IMR-90 (cell line): Measurements from ENCODE around the gene MED26. TPM values are rescaled to one million over a fixed set of nuclear protein-coding genes. Genes with fewer than 3 reads are reported as not detected.

ENCODE experiments used
- ATAC-seq: fragments of 200-7000 bp; cut with Tn5 transposase; 2 replicates; pipeline ENCODE4 v1.9.1; 2020; ENCODE audit warnings: low read depth, mild to moderate bottlenecking, moderate library complexity
- BruUV-seq: library from RNA; stranded (reverse); fragments of 400-500 nt; replicated peaks from 2 replicates; lab custom pipeline; 2021; lab: Mats Ljungman, UMichigan
- CTCF ChIA-PET: fragments of 300-600 bp; formaldehyde crosslinking; extraction: SDS; loops from one replicate; lab custom pipeline; 2021; ENCODE audit warnings: antibody characterized with exemption; lab: Yijun Ruan, JAX
- POLR2A ChIA-PET: fragments of 300-600 bp; sonication (Branson Sonifier 250); formaldehyde crosslinking; loops from one replicate; lab custom pipeline; 2022; ENCODE audit warnings: antibody characterized with exemption; ENCODE audit not compliant: unreplicated experiment; lab: Charles Lee
- DNase-seq: peaks from one replicate; pipeline ENCODE4 v3.0.0; 2013
- H2AFZ ChIP-seq: replicated peaks from 2 replicates; pipeline ENCODE3; 2013; ENCODE audit warnings: low read length, mild to moderate bottlenecking; ENCODE audit not compliant: poor library complexity
- H2AK5ac ChIP-seq: 2 replicates; pipeline ENCODE4 v1.6.1; 2013; ENCODE audit warnings: low read depth, low read length, inconsistent platforms
- H2AK9ac ChIP-seq: replicated peaks from 2 replicates; pipeline ENCODE3; 2013; ENCODE audit warnings: mild to moderate bottlenecking, low read depth, low read length, moderate library complexity; ENCODE audit not compliant: poor library complexity
- H2BK120ac ChIP-seq: 2 replicates; pipeline ENCODE4 v1.6.1; 2013; ENCODE audit warnings: low read depth, low read length, inconsistent platforms
- H2BK15ac ChIP-seq: 3 replicates; pipeline ENCODE4 v1.6.1; 2013; ENCODE audit warnings: low read depth, low read length, inconsistent platforms
- H2BK20ac ChIP-seq: 2 replicates; pipeline ENCODE4 v1.6.1; 2013; ENCODE audit warnings: low read depth, mild to moderate bottlenecking, inconsistent platforms, low read length, moderate library complexity
- H2BK5ac ChIP-seq: 2 replicates; pipeline ENCODE4 v1.6.1; 2013; ENCODE audit warnings: mild to moderate bottlenecking, low read depth, low read length, inconsistent platforms; ENCODE audit not compliant: poor library complexity, severe bottlenecking
- H3K14ac ChIP-seq: replicated peaks from 2 replicates; pipeline ENCODE4 v1.6.1; 2013; ENCODE audit warnings: low read depth, low read length, inconsistent platforms
- H3K18ac ChIP-seq: 2 replicates; pipeline ENCODE4 v1.6.1; 2013; ENCODE audit warnings: low read depth, low read length, control low read depth
- H3K23ac ChIP-seq: 2 replicates; pipeline ENCODE4 v1.6.1; 2013; ENCODE audit warnings: low read depth, low read length, inconsistent platforms
- H3K27ac ChIP-seq: 2 replicates; pipeline ENCODE4 v1.5.1; 2013; ENCODE audit warnings: mild to moderate bottlenecking, control low read depth, low read length; ENCODE audit not compliant: insufficient read depth
- H3K27me3 ChIP-seq: 2 replicates; pipeline ENCODE4 v1.6.1; 2013; ENCODE audit warnings: low read length; ENCODE audit not compliant: control insufficient read depth, insufficient read depth
- H3K36me3 ChIP-seq: 2 replicates; pipeline ENCODE4 v1.6.1; 2013; ENCODE audit warnings: low read length, mixed read lengths; ENCODE audit not compliant: control insufficient read depth, insufficient read depth
- H3K4ac ChIP-seq: 2 replicates; pipeline ENCODE4 v1.6.1; 2013; ENCODE audit warnings: low read depth, low read length, inconsistent platforms
- H3K4me1 ChIP-seq: 2 replicates; pipeline ENCODE4 v1.6.1; 2013; ENCODE audit warnings: low read length, mixed read lengths; ENCODE audit not compliant: control insufficient read depth, insufficient read depth
- H3K4me2 ChIP-seq: 2 replicates; pipeline ENCODE4 v1.6.1; 2013; ENCODE audit warnings: low read depth, mild to moderate bottlenecking, control low read depth, low read length, moderate library complexity
- H3K4me3 ChIP-seq: 2 replicates; pipeline ENCODE4 v1.5.1; 2013; ENCODE audit warnings: low read depth, mild to moderate bottlenecking, control low read depth, low read length, moderate library complexity; ENCODE audit not compliant: insufficient read depth
- H3K56ac ChIP-seq: 2 replicates; pipeline ENCODE4 v1.6.1; 2013; ENCODE audit warnings: low read length, inconsistent platforms; ENCODE audit not compliant: insufficient read depth; ENCODE audit errors: extremely low read depth
- H3K79me1 ChIP-seq, 2 experiments: 2 replicates each; pipeline ENCODE4 v1.6.1; 2013; ENCODE audit warnings: low read length in 2 of 2, inconsistent platforms in 1 of 2, low read depth in 1 of 2
- H3K9ac ChIP-seq: 2 replicates; pipeline ENCODE4 v1.6.1; 2013; ENCODE audit warnings: low read depth, low read length, control low read depth
- H3K9me1 ChIP-seq: 2 replicates; pipeline ENCODE4 v1.6.1; 2013; ENCODE audit warnings: low read length, inconsistent platforms; ENCODE audit not compliant: insufficient read depth
- H3K9me3 ChIP-seq: 2 replicates; pipeline ENCODE4 v1.6.1; 2013; ENCODE audit warnings: low read length; ENCODE audit not compliant: control insufficient read depth, insufficient read depth
- H4K20me1 ChIP-seq: 2 replicates; pipeline ENCODE4 v1.6.1; 2013; ENCODE audit warnings: low read length, inconsistent platforms; ENCODE audit not compliant: insufficient read depth
- H4K5ac ChIP-seq: 2 replicates; pipeline ENCODE4 v1.6.1; 2013; ENCODE audit warnings: mild to moderate bottlenecking, low read depth, low read length, control low read depth
- H4K8ac ChIP-seq, 2 experiments: 2 replicates each; pipeline ENCODE4 v1.6.1; 2013; ENCODE audit warnings: low read depth in 2 of 2, low read length in 2 of 2, control low read depth in 1 of 2, inconsistent platforms in 1 of 2
- H4K91ac ChIP-seq: 2 replicates; pipeline ENCODE4 v1.6.1; 2013; ENCODE audit warnings: low read depth, low read length, inconsistent platforms; ENCODE audit not compliant: insufficient read depth
- BHLHE40 ChIP-seq: fragments of 150-350 bp; IDR thresholded peaks from 2 replicates; pipeline ENCODE4 v1.6.1; 2016; ENCODE audit warnings: mild to moderate bottlenecking, low read depth, low read length
- CEBPB ChIP-seq: IDR thresholded peaks from 2 replicates; pipeline ENCODE4 v1.6.1; 2012; ENCODE audit warnings: low read depth, low read length, improper control_type of control experiment
- CHD1 ChIP-seq: IDR thresholded peaks from 2 replicates; pipeline ENCODE4 v1.6.1; 2012; ENCODE audit warnings: low read depth, low read length, improper control_type of control experiment
- CTCF ChIP-seq: conservative IDR thresholded peaks from 2 replicates; pipeline ENCODE4 v1.5.1; 2012; ENCODE audit warnings: mild to moderate bottlenecking, low read depth, low read length, improper control_type of control experiment
- ELK1 ChIP-seq: fragments of 150-350 bp; IDR thresholded peaks from 2 replicates; pipeline ENCODE4 v1.6.1; 2016; ENCODE audit warnings: low read depth, mild to moderate bottlenecking, low read length, moderate library complexity, borderline replicate concordance
- FOS ChIP-seq: fragments of 150-350 bp; IDR thresholded peaks from 2 replicates; pipeline ENCODE4 v1.6.1; 2016; ENCODE audit warnings: low read depth, low read length
- MAFK ChIP-seq: IDR thresholded peaks from 2 replicates; pipeline ENCODE4 v1.6.1; 2012; ENCODE audit warnings: low read depth, low read length, improper control_type of control experiment
- MAZ ChIP-seq: IDR thresholded peaks from 2 replicates; pipeline ENCODE4 v1.6.1; 2012; ENCODE audit warnings: low read depth, mild to moderate bottlenecking, low read length, improper control_type of control experiment, moderate library complexity, borderline replicate concordance
- MXI1 ChIP-seq: IDR thresholded peaks from 2 replicates; pipeline ENCODE4 v1.6.1; 2012; ENCODE audit warnings: low read depth, mild to moderate bottlenecking, low read length, moderate library complexity, borderline replicate concordance
- NFE2L2 ChIP-seq: fragments of 150-350 bp; IDR thresholded peaks from 2 replicates; pipeline ENCODE4 v1.6.1; 2016; ENCODE audit warnings: low read depth, mild to moderate bottlenecking, low read length
- POLR2A ChIP-seq: IDR thresholded peaks from 2 replicates; pipeline ENCODE4 v1.6.1; 2012; ENCODE audit warnings: mild to moderate bottlenecking, low read depth, low read length
- RAD21 ChIP-seq: IDR thresholded peaks from 2 replicates; pipeline ENCODE4 v1.6.1; 2012; ENCODE audit warnings: low read length, improper control_type of control experiment
- RCOR1 ChIP-seq: IDR thresholded peaks from 2 replicates; pipeline ENCODE4 v1.6.1; 2012; ENCODE audit warnings: mild to moderate bottlenecking, low read length, improper control_type of control experiment; ENCODE audit not compliant: insufficient replicate concordance
- RFX5 ChIP-seq: IDR thresholded peaks from 2 replicates; pipeline ENCODE4 v1.8.0; 2012; ENCODE audit warnings: low read depth, mild to moderate bottlenecking, low read length, moderate library complexity
- SMC3 ChIP-seq: fragments of 150-350 bp; IDR thresholded peaks from 2 replicates; pipeline ENCODE4 v1.6.1; 2016; ENCODE audit warnings: low read depth, mild to moderate bottlenecking, antibody characterized with exemption, low read length, moderate library complexity
- WGBS, 2 experiments: methylation state at CpG; one replicate each; pipeline versions ENCODE4 v1.1.5 to v1.1.7; 2013; ENCODE audit warnings: missing lambda C conversion rate in 2 of 2; ENCODE audit not compliant: insufficient read length in 1 of 2; ENCODE audit errors: extremely low coverage in 2 of 2; 5-methylcytosine and 5-hydroxymethylcytosine counted together
- dilution Hi-C: fragments of 300-500 bp; cut with HindIII; formaldehyde crosslinking; loops from one replicate; pipeline ENCODE4 v1.14.3; 2018; ENCODE audit warnings: low sequenced_read_pairs; ENCODE audit not compliant: unreplicated experiment
- in situ Hi-C: fragments of 300-500 bp; cut with MboI; formaldehyde crosslinking; loops from 3 replicates; pipeline ENCODE4 v1.14.3; 2019; ENCODE audit warnings: low sequenced_read_pairs, inconsistent platforms, mixed read lengths
- intact Hi-C: fragments of 100-400 bp; cut with micrococcal nuclease; formaldehyde crosslinking; loops from 2 replicates; pipeline ENCODE4 v1.10.0; 2022
- polyA plus RNA-seq, 3 experiments: library from polyadenylated mRNA; depleted of rRNA; stranded (reverse); fragments of >200 nt; gene quantifications; 2 replicates each; pipeline ENCODE4 v1.2.3, GENCODE V29; 2012; ENCODE audit warnings: low replicate concordance in 1 of 3
- total RNA-seq: library from RNA; depleted of rRNA; stranded (reverse); fragments of >200 nt; gene quantifications from 2 replicates; pipeline ENCODE4 v1.2.3, GENCODE V29; 2012

MED26 gene
- total and polyA plus RNA-seq, 2 of the 4 experiments (the other 2 are of a cell fraction), result 2.0 to 4.0 TPM

- H3K27ac ChIP-seq, result no peak overlapping the region
Observed at GRCh38 chr19:16605553-16605994, 22.4 kb downstream of the MED26 start.

More at GRCh38 chr19:16605553-16605994, 22.4 kb downstream of the MED26 start:
- TF ChIP-seq CTCF (no peak), CEBPB (no peak), MAZ (no peak), BHLHE40 (no peak), MAFK (no peak), RCOR1 (no peak), FOS (no peak), MXI1 (no peak), RAD21 (no peak), CHD1 (no peak), POLR2A (no peak), RFX5 (no peak), NFE2L2 (no peak), ELK1 (no peak), SMC3 (no peak)
- Histone ChIP-seq H3K18ac (no peak overlapping the region), H2AK9ac (peak overlapping the region; percentile 23), H2BK15ac (no peak overlapping the region), H4K91ac (no peak overlapping the region), H2BK5ac (no peak overlapping the region), H3K9me1 (peaks cover 52% of the 10 kb centered on the region), H3K4ac (no peak overlapping the region), H2AK5ac (no peak overlapping the region), H4K8ac (no peak overlapping the region), H3K4me1 (peaks cover 13% of the 10 kb centered on the region), H3K56ac (no peak overlapping the region), H3K4me2 (no peak overlapping the region), H2AFZ (no peak overlapping the region), H3K27me3 (no peaks in the 10 kb centered on the region), H3K36me3 (no peaks in the 10 kb centered on the region), H3K9ac (no peak overlapping the region), H3K23ac (no peak overlapping the region), H4K5ac (no peak overlapping the region), H3K14ac (no peak overlapping the region), H4K20me1 (peaks cover 92% of the 10 kb centered on the region), H2BK120ac (no peak overlapping the region), H3K79me1 (peaks cover 36 to 94% of the 10 kb centered on the region in 2 experiments), H2BK20ac (no peak overlapping the region), H3K4me3 (no peak overlapping the region), H3K9me3 (no peaks in the 10 kb centered on the region)
- DNase-seq, result no peak
- POLR2A ChIA-PET, result no interaction called here
- intact Hi-C loops (no loop called here), in situ Hi-C loops (no loop called here), dilution Hi-C loops (no loop called here)
- CTCF ChIA-PET, result no interaction called here
- ATAC-seq, result no peak
- no TSS peak for BruUV-seq
- 47% methylated on average over 3 of the region's 8 CpGs; no CpG with 5 or more reads in 1 of the 2 experiments for WGBS, 2 experiments
